NT2/D1 (cell line): Measurements from ENCODE around the gene SLC25A6.

Experiments used
- SUZ12 ChIP-seq: IDR thresholded peaks from 2 replicates; pipeline ENCODE4 v1.6.1; 2011; ENCODE audit not compliant: insufficient read length, insufficient read depth; ENCODE audit errors: extremely low read depth
- ZNF274 ChIP-seq: IDR thresholded peaks from 2 replicates; pipeline ENCODE4 v1.6.1; 2011; ENCODE audit warnings: mild to moderate bottlenecking, low read depth, low read length

DNA sequence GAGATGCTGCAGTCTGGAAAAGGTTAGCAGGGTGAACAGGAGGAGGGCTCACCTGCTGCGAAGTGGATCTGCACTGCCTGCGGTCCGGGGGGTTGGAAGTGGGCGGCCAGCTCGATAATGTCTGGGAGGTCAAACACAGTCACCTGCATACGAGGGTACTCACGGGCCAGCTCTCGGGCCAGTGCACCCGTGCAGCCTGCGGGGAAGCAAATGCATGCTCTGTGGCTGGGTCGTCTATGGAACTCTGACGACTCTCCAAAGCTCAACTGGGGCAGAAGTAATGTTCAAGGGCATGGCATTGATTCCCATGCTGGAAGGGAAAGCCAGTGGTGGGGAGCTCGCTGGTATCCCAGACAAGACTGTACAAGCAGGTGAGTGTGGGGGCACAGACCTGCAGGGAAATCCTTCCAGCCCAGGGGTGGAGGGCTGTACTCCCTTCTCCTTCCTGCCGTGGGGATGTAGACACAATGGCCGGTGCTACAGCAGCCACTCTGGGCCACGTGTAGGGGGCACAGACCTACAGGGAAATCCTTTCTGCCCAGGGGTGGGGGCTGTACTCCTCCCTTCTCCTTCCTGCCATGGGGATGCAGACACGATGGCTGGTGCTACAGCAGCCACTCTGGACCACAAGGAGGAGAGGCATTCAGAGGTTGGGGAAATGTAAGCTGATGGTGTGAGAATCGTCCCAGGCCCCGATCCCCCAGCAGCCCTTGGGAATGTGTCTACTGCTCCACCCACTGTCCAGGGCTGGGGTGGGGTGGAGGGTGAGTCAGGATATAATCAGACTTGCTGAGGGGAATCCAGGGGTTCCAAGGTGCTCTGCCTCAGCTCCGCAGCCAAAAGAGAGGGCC is 26.2 kb upstream of the SLC25A6 start:
- no peak for TF ChIP-seq SUZ12
- TF ChIP-seq ZNF274 = no peak
